Heart left ventricle (tissue), 13 donors: Measurements from ENCODE around the gene B4GALNT3.

Experiments
- POLR2A ChIP-seq, 2 donors: fragments of 450-650 bp; IDR thresholded peaks; one replicate each; pipeline ENCODE4 v1.6.1; 2017; ENCODE audit warnings: antibody characterized with exemption in 2 of 2, mild to moderate bottlenecking in 2 of 2, moderate library complexity in 2 of 2
- TF ChIP-seq, protein P1 (sequence below), 12 donors: fragments of 200-600 bp; sonication (generic) in 4 of 12; IDR thresholded peaks; one replicate each; pipeline versions ENCODE4 v1.5.0 to v1.8.0; 2018 to 2022; ENCODE audit warnings: antibody characterized with exemption in 12 of 12, mild to moderate bottlenecking in 5 of 12
- donor health status: ischemic (EF 13 %, LVEDD 7.1; RV severe dilation, severe dysfunction).
- donor health status: DM: no; HTN: yes; CAD: no.
- donor health status: DM: no; HTN: no; CAD: no.
- donor health status: ischemic (EF 25% LVEDD 6.9; RV normal size, moderate dysfunction).
- donor health status: ischemic (EF 25% LVEDD 5.7; RV mildly dilated, moderate dysfunction).
- donor health status: ischemic (EF 35%, LVEDD 5.7; RV mildly dilated, moderate dysfunction).
- donor health status: nonischemic (EF 11% LVEDD 7.7; RV severe dilation, severe dysfunction).
- donor health status: DM: yes; HTN: yes; CAD: no.
- donor health status: PGD.
- donor health status: ischemic (EF 29% LVEDD 5.4; RV normal size, mild dysfunction).
- donor health status: nonischemic (EF 23%, LVEDD 6.1; RV moderate dilation, normal function).

DNA sequence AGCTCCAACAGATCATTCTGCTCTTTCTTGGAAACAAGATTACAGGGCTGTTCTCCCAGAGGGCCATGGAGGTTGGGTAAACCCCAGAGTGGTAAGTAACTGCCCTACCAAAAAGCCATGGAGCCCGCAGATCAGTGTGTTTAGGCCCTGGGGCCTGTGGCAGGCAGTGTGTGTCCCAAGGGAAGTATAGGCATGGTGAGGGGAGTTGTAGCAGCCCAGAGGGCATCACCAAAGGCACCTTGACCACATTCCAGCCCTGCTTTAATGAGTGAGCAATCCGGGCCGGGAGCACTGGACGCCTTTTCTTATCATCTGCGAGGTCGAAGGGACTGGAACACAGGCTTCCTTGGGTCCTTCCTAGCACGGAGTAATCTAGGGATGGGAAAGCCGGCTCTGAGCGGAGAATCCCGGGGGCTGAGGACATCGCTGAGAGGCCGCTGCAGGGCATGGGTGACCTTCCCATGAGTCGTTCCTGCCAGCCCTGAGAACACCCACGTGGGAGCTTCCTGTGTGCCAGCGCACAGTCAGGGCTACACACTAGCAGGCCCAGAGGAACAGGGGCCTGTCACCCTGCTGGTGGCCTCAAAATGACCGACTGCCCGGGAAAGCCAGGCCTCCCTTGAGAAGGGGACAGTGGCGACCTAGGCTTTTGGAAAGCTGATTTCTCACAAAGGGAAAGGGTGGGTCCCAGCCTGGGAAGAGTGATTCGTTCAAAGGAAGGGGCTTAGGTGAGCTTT lies 112.2 kb downstream of the B4GALNT3 start:
- TF ChIP-seq, protein P1, sequence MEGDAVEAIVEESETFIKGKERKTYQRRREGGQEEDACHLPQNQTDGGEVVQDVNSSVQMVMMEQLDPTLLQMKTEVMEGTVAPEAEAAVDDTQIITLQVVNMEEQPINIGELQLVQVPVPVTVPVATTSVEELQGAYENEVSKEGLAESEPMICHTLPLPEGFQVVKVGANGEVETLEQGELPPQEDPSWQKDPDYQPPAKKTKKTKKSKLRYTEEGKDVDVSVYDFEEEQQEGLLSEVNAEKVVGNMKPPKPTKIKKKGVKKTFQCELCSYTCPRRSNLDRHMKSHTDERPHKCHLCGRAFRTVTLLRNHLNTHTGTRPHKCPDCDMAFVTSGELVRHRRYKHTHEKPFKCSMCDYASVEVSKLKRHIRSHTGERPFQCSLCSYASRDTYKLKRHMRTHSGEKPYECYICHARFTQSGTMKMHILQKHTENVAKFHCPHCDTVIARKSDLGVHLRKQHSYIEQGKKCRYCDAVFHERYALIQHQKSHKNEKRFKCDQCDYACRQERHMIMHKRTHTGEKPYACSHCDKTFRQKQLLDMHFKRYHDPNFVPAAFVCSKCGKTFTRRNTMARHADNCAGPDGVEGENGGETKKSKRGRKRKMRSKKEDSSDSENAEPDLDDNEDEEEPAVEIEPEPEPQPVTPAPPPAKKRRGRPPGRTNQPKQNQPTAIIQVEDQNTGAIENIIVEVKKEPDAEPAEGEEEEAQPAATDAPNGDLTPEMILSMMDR (IDR thresholded peaks at IDR 0.05): no peak
- no peak for TF ChIP-seq POLR2A (IDR thresholded peaks at IDR 0.05)
